Kasumi-1 (cell line): ENCODE results near the gene CNOT6.

Source experiments
- DNase-seq, 2 experiments: peaks; one replicate each; lab custom pipeline; 2025; lab: John Stamatoyannopoulos, UW

CNOT6 gene

GRCh38 chr5:180568914-180569313 lies 74.7 kb downstream of the CNOT6 start:
- no peak for DNase-seq

GRCh38 chr5:180575571-180575970 lies 81.4 kb downstream of the CNOT6 start:
- no peak for DNase-seq

- no peak for DNase-seq
Observed at GRCh38 chr5:180580681-180581080, 86.5 kb downstream of the CNOT6 start.

- DNase-seq = no peak
Observed at GRCh38 chr5:180583738-180584137, 89.6 kb downstream of the CNOT6 start.

GRCh38 chr5:180586204-180586603 lies 92.0 kb downstream of the CNOT6 start:
- DNase-seq = no peak

- no peak for DNase-seq
Observed at GRCh38 chr5:180586870-180587269, 92.7 kb downstream of the CNOT6 start.

- no peak for DNase-seq
Observed at GRCh38 chr5:180589771-180590542, 95.8 kb downstream of the CNOT6 start.

GRCh38 chr5:180590543-180591310 lies 96.5 kb downstream of the CNOT6 start:
- no peak for DNase-seq

GRCh38 chr5:180591311-180591887 lies 97.2 kb downstream of the CNOT6 start, which contains the start of gene SCGB3A1:
Gene SCGB3A1, minus strand, starts transcription at chr5:180591499. Its CDS starts 37 bp downstream, at chr5:180591462.
- peak; percentile 11 to 25 for DNase-seq

- no peak for DNase-seq
Observed at GRCh38 chr5:180592176-180592575, 98.0 kb downstream of the CNOT6 start.

GRCh38 chr5:180593446-180594206 lies 99.4 kb downstream of the CNOT6 start:
- DNase-seq = no peak

GRCh38 chr5:180594311-180595045 lies 100.3 kb downstream of the CNOT6 start:
- DNase-seq = no peak

- DNase-seq = no peak
Observed at GRCh38 chr5:180595046-180595379, 100.8 kb downstream of the CNOT6 start.

GRCh38 chr5:180595381-180596114 lies 101.4 kb downstream of the CNOT6 start:
- DNase-seq = no peak

GRCh38 chr5:180596115-180596667 lies 102.0 kb downstream of the CNOT6 start:
- no peak for DNase-seq

- DNase-seq = no peak
Observed at GRCh38 chr5:180596668-180597231, 102.6 kb downstream of the CNOT6 start.

GRCh38 chr5:180598316-180598701 lies 104.1 kb downstream of the CNOT6 start:
- no peak for DNase-seq

GRCh38 chr5:180598797-180599589 lies 104.8 kb downstream of the CNOT6 start:
- no peak for DNase-seq

- no peak for DNase-seq
Observed at GRCh38 chr5:180599590-180599914, 105.4 kb downstream of the CNOT6 start.
